OCI-LY3 (cell line): ENCODE data around the gene MAP2K6.

Experiments
- H2AFZ ChIP-seq: fragments of 200-600, 300-600 bp; shearing (Covaris generic); 2 replicates; pipeline ENCODE4 v1.6.0; 2014; ENCODE audit warnings: antibody characterized with exemption, low read depth, low read length
- H3K27ac ChIP-seq: fragments of 200-600, 300-600 bp; sonication (generic); 2 replicates; pipeline ENCODE4 v1.5.1; 2014; ENCODE audit warnings: mild to moderate bottlenecking, low read length, moderate library complexity, mixed read lengths
- H3K27me3 ChIP-seq: fragments of 200-600, 300-600 bp; sonication (generic); 2 replicates; pipeline ENCODE4 v1.6.1; 2014; ENCODE audit warnings: low read depth, low read length, mixed read lengths
- H3K36me3 ChIP-seq: fragments of 200-600, 300-600 bp; sonication (generic); replicated peaks from 2 replicates; pipeline ENCODE3; 2014; ENCODE audit warnings: low read depth, low read length, mixed read lengths
- H3K4me1 ChIP-seq: fragments of 300-600, 200-600 bp; sonication (generic); 2 replicates; pipeline ENCODE4 v1.6.1; 2014; ENCODE audit warnings: low read length, mixed read lengths
- H3K4me2 ChIP-seq: fragments of 200-600, 300-600 bp; sonication (generic); 2 replicates; pipeline ENCODE4 v1.6.1; 2014; ENCODE audit warnings: low read length, mixed read lengths
- H3K4me3 ChIP-seq: fragments of 300-600, 200-600 bp; sonication (generic); 2 replicates; pipeline ENCODE4 v1.5.1; 2014; ENCODE audit warnings: antibody characterized with exemption, mild to moderate bottlenecking, low read length, moderate library complexity
- H3K79me2 ChIP-seq: fragments of 300-600, 200-600 bp; shearing (Covaris generic); 2 replicates; pipeline ENCODE4 v1.6.1; 2014; ENCODE audit warnings: mild to moderate bottlenecking, low read length, mixed read lengths
- H3K9ac ChIP-seq: fragments of 300-600, 200-600 bp; shearing (Covaris generic); 2 replicates; pipeline ENCODE4 v1.6.0; 2014; ENCODE audit warnings: mild to moderate bottlenecking, low read length, moderate library complexity
- H3K9me3 ChIP-seq: fragments of 200-600, 300-600 bp; shearing (Covaris generic); 2 replicates; pipeline ENCODE4 v1.6.1; 2014; ENCODE audit warnings: low read length, mixed read lengths; ENCODE audit not compliant: insufficient read depth
- H4K20me1 ChIP-seq: fragments of 200-600, 300-600 bp; sonication (generic); 2 replicates; pipeline ENCODE4 v1.6.1; 2016; ENCODE audit warnings: low read length, mixed read lengths; ENCODE audit not compliant: insufficient read depth
- CTCF ChIP-seq: fragments of 200-600, 300-600 bp; sonication (generic); IDR thresholded peaks from 2 replicates; pipeline ENCODE4 v1.5.1; 2014; ENCODE audit warnings: antibody characterized with exemption, low read length, low read depth
- EZH2phosphoT487 ChIP-seq: fragments of 200-600 bp; shearing (Covaris generic); IDR thresholded peaks from 2 replicates; pipeline ENCODE4 v1.6.1; 2018; ENCODE audit warnings: antibody characterized with exemption, mixed run types, low read depth

Gene MAP2K6

GRCh38 chr17:69437475-69437874 is 23.0 kb downstream of the MAP2K6 start:
- Histone ChIP-seq H2AFZ (no peak overlapping the region), H3K79me2 (no peaks in the 10 kb centered on the region), H3K36me3 (no peaks in the 10 kb centered on the region), H3K4me3 (no peak overlapping the region), H4K20me1 (no peaks in the 10 kb centered on the region), H3K27me3 (no peaks in the 10 kb centered on the region), H3K9me3 (no peaks in the 10 kb centered on the region), H3K27ac (no peak overlapping the region), H3K4me2 (no peak overlapping the region), H3K9ac (no peak overlapping the region), H3K4me1 (no peaks in the 10 kb centered on the region)
- TF ChIP-seq EZH2phosphoT487 (no peak), CTCF (no peak)

- Histone ChIP-seq H3K27me3 (no peaks in the 10 kb centered on the region), H2AFZ (no peak overlapping the region), H3K9me3 (no peaks in the 10 kb centered on the region), H3K27ac (no peak overlapping the region), H3K4me3 (no peak overlapping the region), H3K9ac (no peak overlapping the region), H3K79me2 (no peaks in the 10 kb centered on the region), H3K4me1 (no peaks in the 10 kb centered on the region), H3K36me3 (no peaks in the 10 kb centered on the region), H3K4me2 (no peak overlapping the region), H4K20me1 (no peaks in the 10 kb centered on the region)
- TF ChIP-seq EZH2phosphoT487 (no peak), CTCF (no peak)
Measured at GRCh38 chr17:69438776-69439175, 24.3 kb downstream of the MAP2K6 start.

DNA sequence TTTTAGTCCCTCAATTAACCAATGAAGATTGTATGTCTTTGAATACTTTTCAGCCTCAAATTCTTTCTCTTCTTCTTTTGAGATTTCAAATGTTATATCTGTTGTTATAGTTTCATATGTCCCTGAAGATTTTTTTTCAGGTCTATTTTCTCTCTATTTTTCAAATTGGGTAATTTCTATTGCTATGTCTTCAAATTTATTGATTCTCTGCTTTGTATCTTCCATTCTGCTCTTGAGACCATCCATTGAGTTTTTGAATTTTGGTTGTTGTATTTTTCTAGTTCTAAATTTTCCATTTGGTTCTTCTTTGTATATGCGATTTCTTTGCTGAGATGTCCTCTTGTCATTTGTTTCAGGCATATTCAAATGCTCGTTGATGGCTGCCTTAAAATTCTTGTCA is 26.7 kb downstream of the MAP2K6 start:
- H3K9ac ChIP-seq, result no peak overlapping the region
- no peaks in the 10 kb centered on the region for H3K36me3 ChIP-seq
- H3K79me2 ChIP-seq, result no peaks in the 10 kb centered on the region
- no peaks in the 10 kb centered on the region for H3K27me3 ChIP-seq
- H3K4me2 ChIP-seq, result no peak overlapping the region
- TF ChIP-seq EZH2phosphoT487 (no peak), CTCF (no peak)
- no peaks in the 10 kb centered on the region for H3K4me1 ChIP-seq
- H3K27ac ChIP-seq, result no peak overlapping the region
- no peaks in the 10 kb centered on the region for H3K9me3 ChIP-seq
- H2AFZ ChIP-seq, result no peak overlapping the region
- no peaks in the 10 kb centered on the region for H4K20me1 ChIP-seq
- H3K4me3 ChIP-seq, result no peak overlapping the region

- H3K36me3 ChIP-seq, result no peaks in the 10 kb centered on the region
- H3K27me3 ChIP-seq, result no peaks in the 10 kb centered on the region
- no peak overlapping the region for H3K4me2 ChIP-seq
- H4K20me1 ChIP-seq, result no peaks in the 10 kb centered on the region
- TF ChIP-seq CTCF, result no peak
- no peak for TF ChIP-seq EZH2phosphoT487
- H3K4me3 ChIP-seq, result no peak overlapping the region
- no peaks in the 10 kb centered on the region for H3K9me3 ChIP-seq
- no peaks in the 10 kb centered on the region for H3K79me2 ChIP-seq
- H3K4me1 ChIP-seq, result no peaks in the 10 kb centered on the region
- H2AFZ ChIP-seq, result no peak overlapping the region
- H3K27ac ChIP-seq, result no peak overlapping the region
- H3K9ac ChIP-seq, result no peak overlapping the region
Measured at GRCh38 chr17:69443138-69443537, 28.6 kb downstream of the MAP2K6 start.
